D721Med (cell line): ENCODE measurements around the gene ZFP36L1.

Experiments
- DNase-seq: peaks from one replicate; pipeline ENCODE4 v3.0.0; 2011; ENCODE audit warnings: low spot score; ENCODE audit not compliant: insufficient read length
- FAIRE-seq: peaks from 2 replicates; lab custom pipeline; 2011; peaks lifted over from hg19 to GRCh38; lab: Jason Lieb, UNC
- TF ChIP-seq, protein P1 (sequence below): IDR thresholded peaks from 2 replicates; pipeline ENCODE4 v1.5.1; 2012; ENCODE audit warnings: mild to moderate bottlenecking, control low read depth; ENCODE audit not compliant: insufficient read depth; ENCODE audit errors: missing control alignments

The ZFP36L1 gene

DNA sequence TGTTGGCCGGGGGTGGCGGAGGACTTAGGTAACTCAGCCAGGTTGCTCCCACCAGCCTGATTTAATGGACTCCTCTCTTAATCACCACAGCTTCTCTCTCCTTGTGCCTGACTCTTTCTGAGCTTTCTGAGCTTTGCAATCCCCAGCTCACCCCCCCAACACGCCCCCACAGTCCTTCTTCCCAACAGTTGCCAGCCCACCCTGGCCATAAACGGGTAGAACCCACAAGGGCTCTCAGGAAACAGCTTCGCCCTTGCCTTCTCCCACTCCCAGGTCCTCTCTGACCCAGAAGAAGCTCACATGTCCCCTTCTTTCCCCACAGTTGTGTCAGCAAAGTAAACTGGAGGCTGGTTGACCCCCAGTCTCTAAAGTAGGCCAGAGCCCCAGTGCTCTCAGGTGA, 32.9 kb downstream of the ZFP36L1 start:
- DNase-seq (no peak), FAIRE-seq (no peak)
- TF ChIP-seq, protein P1, sequence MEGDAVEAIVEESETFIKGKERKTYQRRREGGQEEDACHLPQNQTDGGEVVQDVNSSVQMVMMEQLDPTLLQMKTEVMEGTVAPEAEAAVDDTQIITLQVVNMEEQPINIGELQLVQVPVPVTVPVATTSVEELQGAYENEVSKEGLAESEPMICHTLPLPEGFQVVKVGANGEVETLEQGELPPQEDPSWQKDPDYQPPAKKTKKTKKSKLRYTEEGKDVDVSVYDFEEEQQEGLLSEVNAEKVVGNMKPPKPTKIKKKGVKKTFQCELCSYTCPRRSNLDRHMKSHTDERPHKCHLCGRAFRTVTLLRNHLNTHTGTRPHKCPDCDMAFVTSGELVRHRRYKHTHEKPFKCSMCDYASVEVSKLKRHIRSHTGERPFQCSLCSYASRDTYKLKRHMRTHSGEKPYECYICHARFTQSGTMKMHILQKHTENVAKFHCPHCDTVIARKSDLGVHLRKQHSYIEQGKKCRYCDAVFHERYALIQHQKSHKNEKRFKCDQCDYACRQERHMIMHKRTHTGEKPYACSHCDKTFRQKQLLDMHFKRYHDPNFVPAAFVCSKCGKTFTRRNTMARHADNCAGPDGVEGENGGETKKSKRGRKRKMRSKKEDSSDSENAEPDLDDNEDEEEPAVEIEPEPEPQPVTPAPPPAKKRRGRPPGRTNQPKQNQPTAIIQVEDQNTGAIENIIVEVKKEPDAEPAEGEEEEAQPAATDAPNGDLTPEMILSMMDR, result no peak

GRCh38 chr14:68759017-68759560, 33.8 kb downstream of the ZFP36L1 start:
- FAIRE-seq, result no peak
- TF ChIP-seq, protein P1, result no peak

GRCh38 chr14:68758301-68758700, 34.6 kb downstream of the ZFP36L1 start:
- no peak for DNase-seq
- no peak for FAIRE-seq
- TF ChIP-seq, protein P1, result no peak

More at GRCh38 chr14:68759017-68759560, 33.8 kb downstream of the ZFP36L1 start:
- DNase-seq, result no peak

- TF ChIP-seq, protein P1, result no peak
- no peak for FAIRE-seq
- no peak for DNase-seq
Observed at GRCh38 chr14:68757618-68758081, 35.2 kb downstream of the ZFP36L1 start.

DNA sequence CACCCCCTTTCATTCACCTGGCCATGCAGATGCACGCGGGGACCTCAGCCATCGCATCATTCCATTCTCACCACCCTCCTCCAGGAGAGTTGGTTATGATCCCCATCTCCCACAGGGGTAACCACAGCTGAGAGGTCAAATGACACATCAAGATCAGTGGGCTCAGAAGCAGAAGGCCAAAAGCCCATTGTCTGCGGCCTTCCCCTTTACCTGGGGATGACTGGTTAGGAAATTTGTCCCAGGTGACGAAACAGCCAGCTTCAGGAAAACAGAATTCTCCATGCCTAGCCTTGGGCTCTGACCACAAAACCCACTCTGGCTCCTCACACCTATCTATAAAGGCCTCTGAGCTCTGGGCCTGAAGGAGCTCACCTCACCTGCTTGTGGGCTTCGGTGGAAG, 36.1 kb downstream of the ZFP36L1 start:
- TF ChIP-seq, protein P1, result no peak
- DNase-seq (no peak), FAIRE-seq (no peak)

DNA sequence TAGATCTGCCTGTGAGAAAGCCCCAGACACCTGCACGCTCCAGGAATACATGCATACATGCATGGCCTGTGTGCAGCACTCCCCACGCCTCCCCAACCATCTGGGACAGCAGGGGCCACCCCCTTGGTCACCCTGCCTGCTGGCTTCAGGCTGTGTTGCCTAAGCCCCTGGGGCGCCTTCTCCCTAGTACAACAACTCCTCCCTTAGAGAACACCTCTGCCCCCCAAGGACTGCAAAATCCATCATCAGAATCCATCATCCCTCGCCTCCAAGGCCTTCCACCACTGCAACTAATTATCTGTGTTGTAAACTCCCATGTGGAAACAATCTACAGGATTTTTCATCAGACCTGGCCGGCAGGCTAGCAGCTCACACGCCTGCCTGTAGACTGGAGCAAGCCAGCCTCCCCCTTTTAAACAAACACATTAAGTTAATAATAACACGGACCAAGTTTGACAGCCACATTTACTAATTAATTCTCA, 36.8 kb downstream of the ZFP36L1 start:
- DNase-seq, result no peak
- FAIRE-seq, result no peak
- TF ChIP-seq, protein P1, result no peak

GRCh38 chr14:68755016-68755353, 37.9 kb downstream of the ZFP36L1 start:
- TF ChIP-seq, protein P1, result no peak
- FAIRE-seq, result no peak

More at GRCh38 chr14:68755016-68755353, 37.9 kb downstream of the ZFP36L1 start:
- DNase-seq, result no peak
